ENCODE data around the gene DNMT3A.

The DNMT3A gene

DNA sequence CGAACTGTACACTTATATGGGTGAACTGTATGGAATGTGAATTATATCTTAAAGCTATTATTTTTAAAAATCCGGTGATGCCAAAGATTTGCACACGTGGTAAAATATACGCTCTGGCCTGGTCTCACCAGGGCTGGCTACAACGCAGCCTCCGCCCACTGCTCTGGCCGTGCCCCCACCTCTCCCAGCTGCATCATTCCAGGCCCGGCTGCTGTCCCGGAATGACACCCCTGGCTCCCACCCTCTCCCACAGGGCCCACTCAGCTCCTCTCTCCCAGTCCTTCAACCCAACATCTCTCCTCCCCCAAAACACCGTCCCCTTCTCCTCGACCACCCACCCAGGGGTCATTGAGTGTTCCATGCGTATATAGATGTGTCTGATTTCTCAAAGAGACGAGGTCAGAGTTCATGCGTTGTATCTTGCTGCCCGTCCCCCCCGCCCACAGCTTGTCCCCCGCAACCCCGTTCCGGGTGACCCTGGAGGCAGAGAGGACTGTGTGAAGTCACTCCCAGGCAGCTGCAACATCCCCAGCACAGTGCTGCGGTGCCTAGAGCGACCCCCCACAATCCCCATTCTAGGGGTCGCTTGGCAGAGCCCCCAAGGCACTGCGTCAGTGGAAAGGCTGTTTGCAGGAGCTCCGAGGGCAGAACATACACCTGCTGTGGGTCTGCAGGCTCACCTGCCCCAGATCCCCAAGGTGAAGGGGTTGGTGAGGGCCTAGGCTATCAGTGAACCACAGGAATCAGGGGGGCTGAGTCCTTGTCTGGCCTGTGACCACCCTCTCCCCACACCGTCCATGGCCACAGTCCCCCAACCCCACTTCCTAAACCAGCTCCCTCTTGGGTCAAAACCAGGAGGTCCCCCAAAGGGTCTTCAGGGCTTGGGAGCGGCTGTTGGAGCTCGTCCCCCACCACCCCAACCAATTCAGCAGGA, 13.3 kb downstream of the DNMT3A start:
- DNase-seq, result peak in 1 of 58 donors; percentile 22

DNA sequence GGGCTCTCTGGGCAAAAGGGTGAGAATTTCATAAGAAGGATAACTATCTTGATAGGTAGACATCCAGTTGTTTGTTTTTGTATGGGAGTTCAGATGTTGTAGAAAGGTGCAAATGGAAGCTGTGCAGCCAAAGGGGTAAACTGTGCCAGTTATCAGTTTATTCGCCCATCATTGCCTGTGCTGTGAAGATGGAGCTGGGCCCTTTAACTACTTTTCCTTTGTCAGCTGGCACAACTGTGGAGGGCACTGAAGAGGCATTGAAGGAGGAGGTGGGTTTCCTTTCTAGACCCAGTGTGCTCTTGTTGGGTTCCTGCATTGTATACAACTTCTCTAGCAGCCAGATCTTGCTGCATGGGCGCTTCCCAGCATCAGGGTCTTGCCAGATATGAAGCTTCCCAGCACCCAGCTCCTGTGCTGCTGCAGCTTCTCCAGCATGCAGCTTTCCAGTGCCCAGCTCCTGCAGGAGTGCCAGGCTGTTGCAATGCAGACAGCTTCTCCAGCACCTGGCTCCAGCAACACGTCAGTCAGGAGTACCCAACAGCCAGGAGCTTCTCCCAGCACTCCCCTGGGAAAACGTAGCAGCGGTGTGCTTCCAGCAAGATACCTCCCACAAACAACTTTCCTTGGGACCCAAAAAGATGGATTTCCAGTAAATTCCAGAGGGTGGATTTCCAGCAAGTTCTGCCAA, 15.3 kb downstream of the DNMT3A start:
- DNase-seq, result no peak

DNA sequence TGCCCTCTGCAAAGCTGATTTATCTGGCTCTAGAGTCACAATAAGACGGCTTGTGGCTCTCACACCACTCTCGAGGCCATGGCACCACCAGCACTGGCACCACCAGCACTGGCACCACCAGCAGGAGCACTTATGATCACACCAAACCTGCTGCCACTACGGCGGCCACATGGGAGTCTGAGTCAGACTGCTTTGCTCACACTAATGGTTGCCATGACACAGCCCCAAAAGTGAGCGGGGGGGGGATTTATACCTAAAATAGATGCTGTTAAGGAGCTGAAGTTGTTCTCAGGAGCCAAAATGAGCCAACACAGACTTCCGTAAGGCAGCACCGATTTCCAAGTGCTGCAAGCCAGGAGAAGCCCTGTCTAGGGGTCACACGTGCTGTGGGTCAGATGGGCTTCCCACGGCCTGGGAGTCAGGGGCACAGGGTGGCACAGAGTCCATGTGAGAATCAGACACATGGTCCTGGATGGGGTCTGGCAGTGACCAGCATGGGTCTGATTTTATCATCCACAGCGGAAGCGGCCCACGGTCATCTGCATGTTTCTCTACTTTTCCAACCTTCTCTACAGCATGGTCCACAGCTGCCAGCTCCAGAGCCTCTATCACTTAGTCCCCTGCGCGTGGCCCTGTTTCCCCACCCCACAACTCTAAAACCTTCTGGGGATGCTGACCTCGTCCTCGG, 16.7 kb downstream of the DNMT3A start:
- DNase-seq, result peak in 46 of 58 donors; percentile 32 to 89 (median 68)

DNA sequence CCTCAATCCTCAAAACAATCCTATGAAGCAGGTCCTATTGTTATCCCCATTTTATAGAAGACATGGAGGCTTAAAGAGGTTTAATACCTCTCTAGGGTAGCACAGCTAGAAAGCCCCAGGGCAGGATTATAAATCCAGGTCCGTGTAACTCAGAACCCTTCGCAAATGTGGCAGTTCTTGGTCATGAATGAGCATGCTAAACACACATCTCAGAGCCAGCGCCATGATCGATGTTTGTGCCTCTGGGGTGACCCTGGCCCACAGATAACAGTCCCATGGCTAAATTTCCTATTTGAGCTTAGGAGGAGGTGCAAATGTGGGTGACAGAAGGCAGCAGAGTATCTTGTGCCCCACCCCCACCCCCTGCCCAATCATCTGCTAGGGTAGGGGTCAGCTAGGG, 17.5 kb downstream of the DNMT3A start:
- DNase-seq, result no peak

DNA sequence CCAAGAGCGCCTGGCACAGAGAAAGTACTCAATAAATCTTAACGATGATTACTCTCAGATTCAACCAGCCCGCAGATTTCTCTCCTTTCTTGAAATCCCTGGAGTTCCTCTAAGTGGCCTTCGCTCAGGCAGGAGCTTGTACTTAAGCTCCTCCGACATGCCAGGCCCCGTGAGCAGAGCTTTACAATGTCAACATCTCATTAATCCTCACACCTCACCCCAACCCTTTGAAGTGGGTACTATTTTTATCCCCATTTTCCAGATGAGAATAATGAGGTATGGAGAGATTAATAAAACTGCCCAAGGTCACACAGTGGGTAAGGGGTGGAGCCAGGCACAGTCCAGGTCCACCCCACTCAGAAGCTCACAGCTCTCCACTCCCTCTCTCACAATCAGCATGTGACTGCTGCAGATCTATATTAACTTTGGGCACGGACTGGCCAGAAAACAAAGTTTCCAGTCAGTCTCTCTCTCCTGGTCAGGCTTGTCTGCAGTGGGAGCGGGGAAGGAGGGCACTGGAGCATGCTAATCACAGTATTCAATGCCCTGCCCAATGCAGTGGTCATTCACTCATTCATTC, 18.0 kb downstream of the DNMT3A start:
- no peak for DNase-seq

DNA sequence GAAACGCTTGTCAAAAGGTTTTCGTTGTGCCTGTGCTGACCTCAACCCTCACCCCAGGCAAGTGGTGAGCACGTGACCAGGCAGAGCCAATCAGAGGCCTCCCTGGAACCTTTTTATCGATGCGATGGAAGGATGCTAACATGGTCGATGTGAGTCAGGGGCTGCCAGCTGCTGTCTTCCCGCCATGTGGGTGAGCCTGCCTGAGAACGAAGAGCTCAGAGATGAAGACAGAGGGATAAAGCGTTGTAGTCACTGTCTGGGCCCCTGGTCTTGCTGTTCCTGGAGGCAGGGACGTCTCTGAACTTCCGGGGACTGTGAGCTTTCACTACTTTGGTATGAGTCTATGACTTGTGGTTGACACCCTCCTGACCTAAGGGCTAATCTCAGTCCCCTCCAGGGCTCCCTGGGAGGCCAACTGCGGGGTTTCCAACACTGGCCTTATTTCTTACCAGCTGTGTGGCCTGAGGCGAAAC, 18.6 kb downstream of the DNMT3A start:
- DNase-seq, result no peak

DNA sequence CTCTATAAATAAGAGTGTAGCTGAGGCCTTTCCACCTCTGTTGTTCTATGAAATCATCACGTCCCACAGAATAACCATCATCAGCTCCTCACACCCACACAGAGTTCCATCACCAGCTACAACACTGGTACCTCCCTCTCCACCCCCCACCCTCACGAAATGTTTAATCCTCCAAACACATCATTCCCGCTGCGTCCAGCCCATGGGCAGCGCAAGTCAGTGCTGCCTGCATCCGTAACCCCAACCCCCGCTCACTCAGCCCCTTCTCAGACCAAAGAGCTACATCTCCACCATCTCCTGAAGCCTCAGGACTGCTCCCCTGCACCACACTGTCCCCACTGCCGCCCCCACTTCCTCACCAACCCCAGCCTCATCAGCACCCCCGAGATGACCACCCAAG, 19.4 kb downstream of the DNMT3A start:
- peak in 4 of 58 donors; percentile 16 to 32 (median 26) for DNase-seq

DNA sequence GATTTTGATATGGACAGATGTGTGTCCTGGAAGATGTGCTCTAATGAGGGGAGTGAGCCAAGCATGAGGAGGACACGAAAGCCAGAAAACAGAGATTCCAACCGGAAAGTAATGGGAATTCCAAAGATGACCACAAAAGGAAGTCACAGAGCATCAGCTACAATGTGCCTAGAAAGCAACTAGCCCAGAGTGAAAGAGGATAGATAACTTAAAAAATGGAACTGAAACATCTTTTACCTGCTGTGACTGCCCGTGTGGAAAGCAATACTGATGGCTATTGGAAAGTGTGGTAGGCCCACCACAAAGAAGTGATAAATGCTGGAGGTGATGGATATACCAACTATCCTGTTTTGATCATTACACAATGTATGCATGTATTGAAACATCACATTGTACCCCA, 21.6 kb downstream of the DNMT3A start:
- DNase-seq, result no peak

DNA sequence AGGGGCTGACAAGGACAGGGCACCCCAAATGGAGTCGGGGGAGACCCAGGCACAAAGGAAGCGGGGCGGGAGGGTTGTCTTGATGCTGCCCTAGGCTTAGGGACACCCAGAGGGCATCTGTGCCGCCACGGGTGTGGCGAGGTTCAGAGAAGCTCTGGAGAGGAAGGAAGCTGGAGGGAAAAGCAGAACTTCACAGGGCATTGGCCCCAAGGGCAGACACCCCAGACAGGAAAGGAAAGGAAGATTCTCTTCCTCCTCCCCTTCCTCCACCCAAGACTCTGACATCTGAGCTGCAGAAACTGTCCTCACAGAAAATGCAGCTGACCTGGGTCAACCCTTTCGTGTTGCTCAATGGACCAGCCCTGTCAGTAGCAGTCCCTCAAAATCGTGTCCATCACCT, 25.6 kb downstream of the DNMT3A start:
- peak in 4 of 58 donors; percentile 35 to 50 (median 44) for DNase-seq

DNA sequence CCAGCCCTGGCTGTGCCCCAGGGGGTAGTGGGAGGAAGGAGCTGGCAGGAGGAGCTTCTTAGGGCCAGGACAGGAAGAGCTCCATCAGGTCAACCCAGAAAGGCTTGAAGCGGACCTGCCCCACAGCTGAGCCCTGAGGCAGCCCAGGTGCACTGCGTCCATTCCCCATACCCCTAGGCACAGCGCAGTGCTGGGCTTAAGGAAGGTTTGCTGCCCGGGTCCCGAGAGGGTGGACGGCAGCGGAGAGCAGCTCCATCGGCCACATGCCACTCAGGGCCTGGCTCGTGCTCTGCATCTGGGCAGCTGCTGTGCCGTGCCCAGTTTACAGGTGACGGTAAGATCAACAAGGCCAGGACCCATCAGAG, 26.4 kb downstream of the DNMT3A start:
- no peak for DNase-seq

DNA sequence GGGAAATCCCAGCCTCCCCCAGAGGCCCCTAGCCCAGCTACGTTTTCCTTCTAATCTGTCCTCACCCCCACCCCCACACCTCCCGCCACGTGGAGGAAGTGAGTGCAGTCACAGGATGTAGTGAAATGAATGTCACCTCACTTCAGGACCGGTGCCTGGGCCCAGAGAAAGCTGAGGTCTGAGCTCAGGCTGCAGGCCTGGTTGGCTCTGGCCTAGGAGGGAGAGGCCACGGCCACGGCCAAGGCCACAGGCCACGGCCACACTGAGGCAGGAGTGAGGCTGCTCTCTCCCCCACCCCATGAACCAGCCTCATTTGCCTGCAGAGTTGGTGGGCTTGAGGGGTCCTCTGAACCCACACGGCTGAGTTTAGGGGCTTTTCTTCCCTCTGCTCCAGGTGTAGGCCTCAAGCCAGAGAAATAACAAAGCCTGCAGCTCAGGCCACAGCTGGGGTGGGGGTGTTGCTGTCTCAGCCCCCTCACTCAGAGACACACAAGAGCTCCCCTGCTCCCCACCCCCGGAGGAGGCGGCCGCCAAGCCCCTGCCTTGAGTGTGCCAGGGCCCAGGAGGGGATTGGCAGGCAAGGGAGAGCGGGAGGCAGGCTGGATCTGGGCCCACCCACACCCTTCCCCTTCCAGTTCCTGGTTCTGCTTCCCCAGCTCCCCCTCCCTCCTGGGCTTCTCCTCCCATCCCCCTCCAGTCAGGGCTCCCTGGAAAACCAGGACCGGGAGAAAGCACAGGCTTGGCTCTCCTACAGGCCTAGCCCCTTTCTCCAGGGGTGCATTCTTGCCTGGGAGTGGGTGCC, 27.0 kb downstream of the DNMT3A start:
- peak in 53 of 58 donors; percentile 29 to 85 (median 61) for DNase-seq

DNA sequence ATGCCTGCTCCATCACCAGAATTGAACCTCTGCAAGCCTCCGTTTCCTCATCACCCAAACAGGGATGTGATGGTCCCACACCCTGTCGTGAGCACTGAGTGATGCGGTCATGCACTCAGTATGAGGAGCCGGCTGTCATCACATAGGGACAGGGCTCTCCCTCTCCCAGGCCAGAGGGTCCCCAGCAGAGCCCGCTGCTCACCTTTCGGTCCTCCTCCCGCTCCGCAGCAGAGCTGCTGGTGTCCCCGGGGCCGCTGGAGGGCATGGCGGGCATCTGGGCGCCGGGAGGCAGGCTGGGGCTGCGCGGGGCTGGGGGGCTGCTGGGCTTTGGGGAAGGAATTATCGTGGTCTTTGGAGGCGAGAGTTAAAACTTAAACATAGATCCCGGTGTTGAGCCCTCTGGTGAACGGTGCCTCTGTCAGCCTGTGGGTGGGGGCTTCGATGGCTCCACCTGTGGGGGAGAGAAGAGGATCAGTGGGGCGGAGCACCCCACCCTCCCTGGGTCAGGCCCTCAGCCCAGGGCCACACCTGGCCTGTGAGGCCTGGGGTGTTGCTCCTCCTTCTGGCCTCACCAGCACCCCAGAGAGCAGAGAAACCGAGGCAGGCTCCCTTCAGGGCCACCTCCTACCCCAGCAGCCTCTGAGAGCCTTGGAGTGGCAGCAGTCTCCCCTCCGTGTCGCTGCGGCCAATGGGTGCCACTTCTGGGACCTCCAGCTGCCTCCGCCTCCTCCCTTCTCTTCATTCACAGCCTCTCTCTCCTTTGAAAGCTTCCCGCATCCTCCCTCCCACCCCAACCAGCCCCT, 27.8 kb downstream of the DNMT3A start:
- DNase-seq, result no peak

DNA sequence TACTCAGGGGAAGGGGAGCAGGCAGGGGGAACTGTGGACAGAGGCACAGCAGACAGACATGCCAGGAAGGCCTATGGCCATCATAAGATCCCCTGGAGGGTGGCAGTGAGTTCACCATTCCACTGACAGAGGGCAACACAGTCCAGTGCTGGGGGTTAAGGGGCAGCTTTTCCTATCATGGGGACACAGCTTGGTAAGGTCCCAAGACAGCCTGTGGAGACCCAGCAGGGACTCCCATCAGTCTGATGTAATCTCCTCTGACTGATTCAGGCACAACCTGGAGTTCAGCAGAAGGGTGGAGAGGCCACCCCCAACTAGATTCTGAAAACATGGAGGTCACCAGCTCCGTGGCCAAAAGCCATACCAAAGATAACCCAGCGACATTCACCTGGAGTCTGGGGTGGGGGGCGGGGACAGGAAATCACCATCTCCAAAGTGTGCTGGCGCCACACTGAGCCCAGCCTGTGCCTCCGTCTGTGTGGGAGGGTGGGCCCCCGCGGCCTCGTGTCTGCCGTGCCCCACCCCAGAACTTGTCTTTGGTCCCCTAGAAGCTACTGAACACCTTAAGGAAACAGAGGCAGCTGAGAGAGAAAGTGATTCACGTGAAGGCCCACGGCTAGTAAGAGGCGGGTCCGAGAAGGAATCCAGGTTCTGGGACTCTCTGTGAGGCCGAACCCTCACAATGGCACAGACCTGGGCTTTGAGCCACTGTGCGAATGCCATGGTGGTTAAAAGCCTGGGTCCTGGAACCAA, 28.6 kb downstream of the DNMT3A start:
- no peak for DNase-seq

DNA sequence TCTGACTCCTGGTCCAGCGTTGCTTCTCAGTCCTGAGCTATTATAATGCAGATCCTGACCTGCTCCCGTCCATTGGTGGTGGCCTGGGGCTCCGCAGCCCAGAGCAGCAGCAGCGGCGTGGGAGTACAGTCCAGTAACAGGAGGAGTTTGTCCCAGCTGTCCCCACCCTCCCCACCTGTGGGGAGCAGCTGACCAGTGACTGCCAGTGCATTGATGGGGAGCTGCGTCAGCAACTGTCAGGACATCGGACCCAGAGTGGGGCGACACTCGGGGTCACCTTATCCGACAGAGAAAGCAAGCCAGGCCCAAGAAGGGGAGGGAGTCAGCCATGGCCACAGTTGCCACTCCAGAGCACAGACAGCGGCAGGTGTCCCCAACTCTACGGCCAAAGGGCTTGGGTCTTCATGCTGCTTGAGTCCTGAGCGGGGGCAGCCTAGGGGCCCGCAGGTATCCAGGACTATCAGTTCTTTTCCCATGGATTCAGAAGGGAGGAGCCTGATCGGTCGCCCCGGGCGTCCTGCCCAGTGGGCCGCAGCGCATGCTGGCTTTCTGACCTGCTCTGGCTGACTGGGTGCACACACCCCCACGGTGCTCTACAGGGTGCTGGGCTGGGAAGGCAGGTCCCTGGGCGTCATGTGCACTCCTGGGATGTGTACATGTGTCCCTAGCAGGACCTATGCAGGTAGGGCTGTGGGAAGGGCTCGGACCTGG, 29.7 kb downstream of the DNMT3A start:
- DNase-seq, result no peak

DNA sequence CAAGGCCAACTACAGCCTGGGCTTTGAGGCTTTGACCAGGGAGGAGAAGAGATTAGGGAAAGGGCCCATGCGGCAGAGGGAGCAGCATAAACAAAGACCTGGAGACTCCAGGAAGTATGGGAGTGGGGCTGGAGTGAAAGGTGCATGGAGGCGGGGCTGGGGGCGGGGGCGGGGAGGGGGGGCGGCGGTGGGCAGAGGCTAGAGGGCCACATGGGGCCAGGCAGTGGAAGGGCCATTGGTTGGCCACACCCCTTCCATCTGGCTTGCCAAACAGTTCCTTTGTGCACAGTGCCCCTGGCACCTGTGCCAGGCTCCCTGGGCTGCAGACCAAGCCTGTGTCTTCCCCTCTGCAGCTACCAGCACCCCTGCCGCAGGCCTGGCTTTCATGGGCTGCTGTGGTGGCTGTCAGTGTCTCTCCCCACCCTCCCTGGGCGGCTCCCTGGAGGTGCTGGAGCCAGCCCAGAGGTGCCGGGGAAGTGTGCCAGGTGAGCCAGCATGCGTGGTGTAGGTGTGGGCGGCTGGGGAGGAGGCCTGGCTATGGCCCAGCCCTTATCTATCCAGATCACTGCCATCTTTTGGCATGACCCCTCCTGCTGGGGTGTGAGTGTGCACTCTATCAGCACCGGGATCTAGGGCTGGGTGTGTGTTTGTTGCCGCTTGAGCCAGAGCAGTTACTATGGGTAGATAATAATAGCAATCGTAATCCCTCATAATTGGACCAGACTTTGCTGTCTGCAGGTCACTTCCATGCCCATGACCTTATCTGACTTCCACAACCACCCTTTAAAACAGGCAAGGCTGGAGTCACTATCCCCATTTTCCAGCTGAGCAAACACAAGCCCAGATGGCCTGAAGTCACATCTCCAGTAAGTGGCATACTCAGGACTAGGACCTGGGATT, 30.5 kb downstream of the DNMT3A start:
- peak in 19 of 58 donors; percentile 19 to 78 (median 38) for DNase-seq

DNA sequence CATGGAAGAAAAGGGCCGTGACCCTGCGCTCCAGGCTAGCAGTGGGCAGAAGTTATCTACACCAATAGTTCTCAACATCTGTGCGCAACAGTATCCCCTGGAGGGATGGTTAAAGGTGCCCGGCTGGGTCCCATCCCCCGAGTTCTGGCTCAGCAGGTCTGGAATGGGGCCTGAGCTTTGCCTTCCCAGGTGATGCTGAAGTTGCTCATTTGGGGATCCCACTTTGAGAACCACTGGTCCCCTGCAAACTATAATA, 31.1 kb downstream of the DNMT3A start:
- no peak for DNase-seq

DNA sequence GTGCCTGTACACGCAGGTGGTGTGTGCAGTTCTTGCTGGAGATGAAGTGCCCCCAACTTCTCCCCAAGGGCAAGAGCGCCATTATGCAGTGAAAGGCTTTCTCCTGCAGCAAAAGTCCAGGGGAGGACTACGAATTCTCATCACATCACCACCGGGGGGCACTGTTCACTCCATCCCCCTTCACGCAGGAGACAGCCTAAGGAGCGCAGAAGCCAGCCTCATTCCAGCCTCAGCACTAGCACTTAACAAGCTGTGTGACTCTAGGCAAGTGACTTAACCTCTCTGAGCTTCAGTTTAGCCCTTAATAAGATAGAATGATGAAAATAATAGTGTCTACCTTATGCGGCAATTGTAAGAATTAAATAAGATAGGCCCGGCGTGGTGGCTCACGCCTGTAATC, 32.3 kb downstream of the DNMT3A start:
- DNase-seq, result peak in 42 of 58 donors; percentile 14 to 76 (median 46)

Data from anterior cingulate cortex (tissue), 58 donors.